GM19023 (cell line): ENCODE results near the gene ZNHIT6.
A peak's percentile ranks its signal among the peaks of the same experiment; 100 is the strongest.
"Not testable (repeated sequence)": the region's sequence is repeated elsewhere in the genome, so short reads cannot be mapped to it uniquely, and the experiment has no call there.

ENCODE experiments used
- ATAC-seq: cut with Tn5 transposase; IDR thresholded peaks from one replicate; pipeline ENCODE4 v1.9.1; 2021; ENCODE audit warnings: mild to moderate bottlenecking, moderate library complexity; ENCODE audit not compliant: unreplicated experiment

Gene ZNHIT6

GRCh38 chr1:85707990-85708828 is at the start of gene ZNHIT6:
Gene ZNHIT6 (minus strand): TSS chr1:85708433. CDS start chr1:85708284, 149 bp downstream.
- peak; percentile 85 for ATAC-seq

- no peak for ATAC-seq
Observed at GRCh38 chr1:85756864-85757263, 48.6 kb upstream of the ZNHIT6 start.

GRCh38 chr1:85748120-85748519 is 39.9 kb upstream of the ZNHIT6 start:
- ATAC-seq = no peak

GRCh38 chr1:85746777-85747176 is 38.5 kb upstream of the ZNHIT6 start:
- ATAC-seq = no peak

GRCh38 chr1:85743814-85744213 is 35.6 kb upstream of the ZNHIT6 start:
- no peak for ATAC-seq

- no peak for ATAC-seq
Observed at GRCh38 chr1:85734931-85735330, 26.7 kb upstream of the ZNHIT6 start.

- ATAC-seq = no peak
Observed at GRCh38 chr1:85718678-85719340, 10.6 kb upstream of the ZNHIT6 start.

- not testable (repeated sequence) for ATAC-seq
Observed at GRCh38 chr1:85714418-85715114, 6.3 kb upstream of the ZNHIT6 start.

- ATAC-seq = no peak
Observed at GRCh38 chr1:85708829-85709227, 595 bp upstream of the ZNHIT6 start.

- peak; percentile 34 for ATAC-seq
Observed at GRCh38 chr1:85707267-85707989, 805 bp downstream of the ZNHIT6 start.

GRCh38 chr1:85705940-85706339 is 2.3 kb downstream of the ZNHIT6 start:
- no peak for ATAC-seq

GRCh38 chr1:85700422-85700821 is 7.8 kb downstream of the ZNHIT6 start:
- no peak for ATAC-seq

GRCh38 chr1:85697895-85698294 is 10.3 kb downstream of the ZNHIT6 start:
- ATAC-seq = no peak

- no peak for ATAC-seq
Observed at GRCh38 chr1:85692730-85693314, 15.4 kb downstream of the ZNHIT6 start.

- no peak for ATAC-seq
Observed at GRCh38 chr1:85689775-85690404, 18.3 kb downstream of the ZNHIT6 start.

GRCh38 chr1:85683292-85684025 is 24.8 kb downstream of the ZNHIT6 start:
- no peak for ATAC-seq

GRCh38 chr1:85681087-85681486 is 27.1 kb downstream of the ZNHIT6 start:
- ATAC-seq = no peak

GRCh38 chr1:85678193-85678592 is 30.0 kb downstream of the ZNHIT6 start:
- no peak for ATAC-seq

GRCh38 chr1:85677656-85678055 is 30.6 kb downstream of the ZNHIT6 start:
- no peak for ATAC-seq
